Stimulated activated naive B cell treated with anti-CD40 and anti-IgM and Interleukin-4, amounts not matched to agents 10 μg/mL and 1 μg/mL and 100 μg/mL, for 72 hours (primary cell): ENCODE measurements around the gene MAEA.
"Not testable (repeated sequence)": the region's sequence is repeated elsewhere in the genome, so short reads cannot be mapped to it uniquely, and the experiment has no call there.

Experiments
- ATAC-seq, 2 donors: fragments of 150-1000 bp; cut with Tn5 transposase; replicated peaks; 2 replicates each; pipeline ENCODE4 v1.10.0; 2021; ENCODE audit warnings: moderate library complexity in 1 of 2
- DNase-seq: peaks from one replicate; pipeline ENCODE4 v3.0.0; 2021
- H3K27ac Mint-ChIP-seq: one replicate; pipeline ENCODE4 v1.8.0; 2022; ENCODE audit warnings: mild to moderate bottlenecking, mixed read lengths
- H3K27me3 Mint-ChIP-seq, 2 donors: one replicate each; pipeline ENCODE4 v1.8.0; 2022; ENCODE audit warnings: mixed read lengths in 2 of 2
- H3K36me3 Mint-ChIP-seq, 2 donors: one replicate each; pipeline ENCODE4 v1.8.0; 2022; ENCODE audit warnings: mixed read lengths in 2 of 2, mild to moderate bottlenecking in 1 of 2
- H3K4me1 Mint-ChIP-seq, 2 donors: one replicate each; pipeline ENCODE4 v1.8.0; 2022; ENCODE audit warnings: mixed read lengths in 2 of 2, mild to moderate bottlenecking in 1 of 2
- H3K4me3 Mint-ChIP-seq, 2 donors: one replicate each; pipeline ENCODE4 v1.8.0; 2022; ENCODE audit warnings: mild to moderate bottlenecking in 2 of 2, mixed read lengths in 2 of 2, moderate library complexity in 1 of 2
- H3K9me3 Mint-ChIP-seq, 2 donors: one replicate each; pipeline ENCODE4 v1.8.0; 2022; ENCODE audit warnings: mixed read lengths in 2 of 2, mild to moderate bottlenecking in 1 of 2

The MAEA gene

GRCh38 chr4:1332686-1333085 lies 43.0 kb downstream of the MAEA start:
- H3K9me3 Mint-ChIP-seq, result no peaks in the 10 kb centered on the region
- H3K27ac Mint-ChIP-seq, result no peak overlapping the region
- no peak overlapping the region for H3K4me3 Mint-ChIP-seq
- ATAC-seq (no peak), DNase-seq (no peak)
- H3K27me3 Mint-ChIP-seq, result no peaks in the 10 kb centered on the region
- peaks cover 7 to 10% of the 10 kb centered on the region in 2 donors for H3K4me1 Mint-ChIP-seq
- peaks cover 44 to 58% of the 10 kb centered on the region in 2 donors for H3K36me3 Mint-ChIP-seq

GRCh38 chr4:1333256-1333655 lies 43.6 kb downstream of the MAEA start:
- no peak overlapping the region for H3K27ac Mint-ChIP-seq
- no peak for ATAC-seq
- H3K4me1 Mint-ChIP-seq, result peaks cover 7 to 10% of the 10 kb centered on the region in 2 donors
- peaks cover 46 to 63% of the 10 kb centered on the region in 2 donors for H3K36me3 Mint-ChIP-seq
- DNase-seq, result no peak
- H3K9me3 Mint-ChIP-seq, result no peaks in the 10 kb centered on the region
- no peak overlapping the region for H3K4me3 Mint-ChIP-seq
- no peaks in the 10 kb centered on the region for H3K27me3 Mint-ChIP-seq

GRCh38 chr4:1333851-1334578 lies 44.3 kb downstream of the MAEA start:
- not testable (repeated sequence) for H3K4me3 Mint-ChIP-seq, H3K27me3 Mint-ChIP-seq, H3K9me3 Mint-ChIP-seq, ATAC-seq, DNase-seq
- H3K36me3 Mint-ChIP-seq, result peaks cover 49 to 67% of the 10 kb centered on the region in 2 donors
- H3K27ac Mint-ChIP-seq, result peak overlapping the region; percentile 56
- H3K4me1 Mint-ChIP-seq, result peaks cover 7 to 11% of the 10 kb centered on the region in 2 donors

- ATAC-seq (no peak), DNase-seq (no peak)
- H3K36me3 Mint-ChIP-seq, result peaks cover 49 to 67% of the 10 kb centered on the region in 2 donors
- peak overlapping the region; percentile 56 for H3K27ac Mint-ChIP-seq
- peaks cover 7 to 10% of the 10 kb centered on the region in 2 donors for H3K4me1 Mint-ChIP-seq
- H3K27me3 Mint-ChIP-seq, result no peaks in the 10 kb centered on the region
- no peak overlapping the region for H3K4me3 Mint-ChIP-seq
- H3K9me3 Mint-ChIP-seq, result peaks cover 0 to 2% of the 10 kb centered on the region in 2 donors
Measured at GRCh38 chr4:1334579-1334895, 44.8 kb downstream of the MAEA start.

- ATAC-seq, H3K9me3 Mint-ChIP-seq, H3K27ac Mint-ChIP-seq, DNase-seq, H3K4me3 Mint-ChIP-seq, H3K27me3 Mint-ChIP-seq: not testable (repeated sequence)
- H3K36me3 Mint-ChIP-seq, result peaks cover 46 to 63% of the 10 kb centered on the region in 2 donors
- peaks cover 6 to 10% of the 10 kb centered on the region in 2 donors for H3K4me1 Mint-ChIP-seq
Measured at GRCh38 chr4:1335193-1335883, 45.6 kb downstream of the MAEA start.

GRCh38 chr4:1336088-1336491 lies 46.4 kb downstream of the MAEA start:
- Mint-ChIP-seq H3K36me3 (peaks cover 50 to 64% of the 10 kb centered on the region in 2 donors), H3K9me3 (peaks cover 0 to 2% of the 10 kb centered on the region in 2 donors), H3K27ac (peak overlapping the region; percentile 70), H3K27me3 (no peaks in the 10 kb centered on the region), H3K4me3 (no peak overlapping the region), H3K4me1 (peaks cover 0 to 10% of the 10 kb centered on the region in 2 donors)
- DNase-seq (no peak), ATAC-seq (no peak)

GRCh38 chr4:1337376-1337831 lies 47.7 kb downstream of the MAEA start:
- peaks cover 0 to 2% of the 10 kb centered on the region in 2 donors for H3K9me3 Mint-ChIP-seq
- H3K27me3 Mint-ChIP-seq, result no peaks in the 10 kb centered on the region
- peak overlapping the region; percentile 86 for H3K27ac Mint-ChIP-seq
- ATAC-seq (peak in 1 of 2 donors; percentile 50), DNase-seq (no peak)
- H3K4me3 Mint-ChIP-seq, result no peak overlapping the region
- H3K36me3 Mint-ChIP-seq, result peaks cover 50 to 63% of the 10 kb centered on the region in 2 donors
- H3K4me1 Mint-ChIP-seq, result peaks cover 0 to 6% of the 10 kb centered on the region in 2 donors

- Mint-ChIP-seq H3K4me1 (peaks cover 0 to 6% of the 10 kb centered on the region in 2 donors), H3K36me3 (peaks cover 50 to 59% of the 10 kb centered on the region in 2 donors), H3K4me3 (no peak overlapping the region), H3K27ac (peak overlapping the region; percentile 86), H3K9me3 (peaks cover 0 to 2% of the 10 kb centered on the region in 2 donors), H3K27me3 (no peaks in the 10 kb centered on the region)
- ATAC-seq (no peak), DNase-seq (no peak)
Measured at GRCh38 chr4:1337951-1338751, 48.5 kb downstream of the MAEA start.

- H3K4me3 Mint-ChIP-seq, result no peak overlapping the region
- H3K36me3 Mint-ChIP-seq, result peaks cover 49 to 59% of the 10 kb centered on the region in 2 donors
- H3K9me3 Mint-ChIP-seq, result peaks cover 0 to 2% of the 10 kb centered on the region in 2 donors
- H3K27me3 Mint-ChIP-seq, result no peaks in the 10 kb centered on the region
- H3K27ac Mint-ChIP-seq, result no peak overlapping the region
- no peak for DNase-seq
- peaks cover 0 to 6% of the 10 kb centered on the region in 2 donors for H3K4me1 Mint-ChIP-seq
- ATAC-seq, result no peak
Measured at GRCh38 chr4:1338752-1339414, 49.2 kb downstream of the MAEA start.

GRCh38 chr4:1339489-1339888 lies 49.8 kb downstream of the MAEA start:
- DNase-seq (no peak), ATAC-seq (no peak)
- Mint-ChIP-seq H3K36me3 (peaks cover 47 to 57% of the 10 kb centered on the region in 2 donors), H3K9me3 (peaks cover 0 to 2% of the 10 kb centered on the region in 2 donors), H3K27me3 (no peaks in the 10 kb centered on the region), H3K27ac (no peak overlapping the region), H3K4me1 (peaks cover 1 to 6% of the 10 kb centered on the region in 2 donors), H3K4me3 (no peak overlapping the region)

- no peak overlapping the region for H3K27ac Mint-ChIP-seq
- H3K9me3 Mint-ChIP-seq, result peaks cover 0 to 2% of the 10 kb centered on the region in 2 donors
- DNase-seq (no peak), ATAC-seq (no peak)
- peaks cover 9 to 12% of the 10 kb centered on the region in 2 donors for H3K4me1 Mint-ChIP-seq
- H3K4me3 Mint-ChIP-seq, result no peak overlapping the region
- H3K27me3 Mint-ChIP-seq, result no peaks in the 10 kb centered on the region
- peaks cover 41 to 52% of the 10 kb centered on the region in 2 donors for H3K36me3 Mint-ChIP-seq
Measured at GRCh38 chr4:1340181-1340747, 50.6 kb downstream of the MAEA start.

- H3K27ac Mint-ChIP-seq, result no peak overlapping the region
- H3K36me3 Mint-ChIP-seq, result peaks cover 41 to 55% of the 10 kb centered on the region in 2 donors
- no peaks in the 10 kb centered on the region for H3K27me3 Mint-ChIP-seq
- H3K9me3 Mint-ChIP-seq, result peaks cover 0 to 2% of the 10 kb centered on the region in 2 donors
- H3K4me3 Mint-ChIP-seq, result no peak overlapping the region
- DNase-seq, result no peak
- peaks cover 15 to 16% of the 10 kb centered on the region in 2 donors for H3K4me1 Mint-ChIP-seq
- ATAC-seq, result no peak
Measured at GRCh38 chr4:1340861-1341260, 51.2 kb downstream of the MAEA start.

- peak overlapping the region; percentile 14 for H3K27ac Mint-ChIP-seq
- H3K4me1 Mint-ChIP-seq, result peaks cover 16 to 17% of the 10 kb centered on the region in 2 donors
- DNase-seq (no peak), ATAC-seq (no peak)
- H3K9me3 Mint-ChIP-seq, result peaks cover 0 to 2% of the 10 kb centered on the region in 2 donors
- no peaks in the 10 kb centered on the region for H3K27me3 Mint-ChIP-seq
- H3K4me3 Mint-ChIP-seq, result no peak overlapping the region
- H3K36me3 Mint-ChIP-seq, result peaks cover 31 to 46% of the 10 kb centered on the region in 2 donors
Measured at GRCh38 chr4:1342003-1342402, 52.3 kb downstream of the MAEA start.
